RPMI7951 (cell line): ENCODE measurements around the gene RAB31. TPM values are rescaled to one million over a fixed set of nuclear protein-coding genes. Genes with fewer than 3 reads are reported as not detected.
"Not testable (repeated sequence)": the region's sequence is repeated elsewhere in the genome, so short reads cannot be mapped to it uniquely, and the experiment has no call there.

Experiments used
- DNase-seq: peaks from one replicate; pipeline ENCODE4 v3.0.0-alpha.2; 2012; ENCODE audit warnings: low read depth
- total RNA-seq: library from RNA; depleted of rRNA; stranded (reverse); fragments of >200 nt; shearing (Covaris generic); gene quantifications from 2 replicates; pipeline ENCODE4 v1.2.3, GENCODE V29; 2014

Gene RAB31
- total RNA-seq, 1 experiment from 2014 or later: 41.7 TPM

GRCh38 chr18:9886005-9886348 lies 177.9 kb downstream of the RAB31 start:
- no peak for DNase-seq

- DNase-seq: no peak
Observed at GRCh38 chr18:9887992-9888391, 179.9 kb downstream of the RAB31 start.

GRCh38 chr18:9890196-9890595 lies 182.1 kb downstream of the RAB31 start:
- no peak for DNase-seq

- no peak for DNase-seq
Observed at GRCh38 chr18:9890957-9891356, 182.9 kb downstream of the RAB31 start.

- DNase-seq: not testable (repeated sequence)
Observed at GRCh38 chr18:9891515-9891914, 183.4 kb downstream of the RAB31 start.

GRCh38 chr18:9894454-9895068 lies 186.5 kb downstream of the RAB31 start:
- no peak for DNase-seq

GRCh38 chr18:9897129-9897528 lies 189.0 kb downstream of the RAB31 start:
- no peak for DNase-seq

GRCh38 chr18:9897787-9898291 lies 189.7 kb downstream of the RAB31 start:
- DNase-seq: not testable (repeated sequence)

- peak; percentile 72 for DNase-seq
Observed at GRCh38 chr18:9898792-9899549, 190.9 kb downstream of the RAB31 start.

- not testable (repeated sequence) for DNase-seq
Observed at GRCh38 chr18:9899550-9899930, 191.4 kb downstream of the RAB31 start.

- DNase-seq: no peak
Observed at GRCh38 chr18:9900699-9901098, 192.6 kb downstream of the RAB31 start.

- DNase-seq: no peak
Observed at GRCh38 chr18:9901377-9901776, 193.3 kb downstream of the RAB31 start.

- not testable (repeated sequence) for DNase-seq
Observed at GRCh38 chr18:9902264-9902663, 194.2 kb downstream of the RAB31 start.

GRCh38 chr18:9902832-9903231 lies 194.7 kb downstream of the RAB31 start:
- DNase-seq: no peak

- DNase-seq: peak; percentile 18
Observed at GRCh38 chr18:9905401-9905922, 197.4 kb downstream of the RAB31 start.

- DNase-seq: no peak
Observed at GRCh38 chr18:9906481-9906880, 198.4 kb downstream of the RAB31 start.

- DNase-seq: no peak
Observed at GRCh38 chr18:9907867-9908266, 199.8 kb downstream of the RAB31 start.

- no peak for DNase-seq
Observed at GRCh38 chr18:9910071-9910470, 202.0 kb downstream of the RAB31 start.

GRCh38 chr18:9910661-9911060 lies 202.6 kb downstream of the RAB31 start:
- no peak for DNase-seq

- no peak for DNase-seq
Observed at GRCh38 chr18:9911226-9911625, 203.1 kb downstream of the RAB31 start.
